Activated CD4-positive, alpha-beta memory T cell treated with anti-CD3 and anti-CD28 coated beads for 36 hours (primary cell): ENCODE measurements around the gene C1orf141. TPM values are rescaled to one million over a fixed set of nuclear protein-coding genes. Genes with fewer than 3 reads are reported as not detected.
A peak's percentile ranks its signal among the peaks of the same experiment; 100 is the strongest.
"Not testable (repeated sequence)": the region's sequence is repeated elsewhere in the genome, so short reads cannot be mapped to it uniquely, and the experiment has no call there.

Source experiments
- CTCF ChIA-PET: fragments of 350-600 bp; sonication (Branson Sonifier 250); formaldehyde crosslinking; loops from one replicate; lab custom pipeline; 2021; ENCODE audit warnings: antibody characterized with exemption, inconsistent platforms; lab: Charles Lee
- POLR2A ChIA-PET: fragments of 350-600 bp; sonication (Branson Sonifier 250); formaldehyde crosslinking; loops from one replicate; lab custom pipeline; 2021; ENCODE audit warnings: antibody characterized with exemption; lab: Charles Lee
- DNase-seq: peaks from one replicate; pipeline ENCODE4 v3.0.0-alpha.2; 2020
- H3K27ac Mint-ChIP-seq: one replicate; pipeline ENCODE4 v1.8.0; 2021; ENCODE audit warnings: mixed read lengths
- H3K27me3 Mint-ChIP-seq: one replicate; pipeline ENCODE4 v1.8.0; 2021; ENCODE audit warnings: mixed read lengths
- H3K36me3 Mint-ChIP-seq: one replicate; pipeline ENCODE4 v1.8.0; 2021; ENCODE audit warnings: mixed read lengths
- H3K4me1 Mint-ChIP-seq: one replicate; pipeline ENCODE4 v1.8.0; 2021; ENCODE audit warnings: low read depth, mixed read lengths
- H3K4me3 Mint-ChIP-seq: one replicate; pipeline ENCODE4 v1.8.0; 2021; ENCODE audit warnings: mild to moderate bottlenecking, mixed read lengths
- H3K9me3 Mint-ChIP-seq: one replicate; pipeline ENCODE4 v1.8.0; 2021; ENCODE audit warnings: mixed read lengths
- intact Hi-C: fragments of 100-400 bp; cut with micrococcal nuclease; formaldehyde crosslinking; loops from one replicate; pipeline ENCODE4 v1.15.1; 2023
- total RNA-seq, 2 experiments: library from RNA; stranded (reverse); gene quantifications; one replicate each; pipeline ENCODE4 v1.2.3, GENCODE V29; 2021

Gene C1orf141
- total RNA-seq, 2 experiments from 2014 or later, result 0.70 to 1.2 TPM

DNA sequence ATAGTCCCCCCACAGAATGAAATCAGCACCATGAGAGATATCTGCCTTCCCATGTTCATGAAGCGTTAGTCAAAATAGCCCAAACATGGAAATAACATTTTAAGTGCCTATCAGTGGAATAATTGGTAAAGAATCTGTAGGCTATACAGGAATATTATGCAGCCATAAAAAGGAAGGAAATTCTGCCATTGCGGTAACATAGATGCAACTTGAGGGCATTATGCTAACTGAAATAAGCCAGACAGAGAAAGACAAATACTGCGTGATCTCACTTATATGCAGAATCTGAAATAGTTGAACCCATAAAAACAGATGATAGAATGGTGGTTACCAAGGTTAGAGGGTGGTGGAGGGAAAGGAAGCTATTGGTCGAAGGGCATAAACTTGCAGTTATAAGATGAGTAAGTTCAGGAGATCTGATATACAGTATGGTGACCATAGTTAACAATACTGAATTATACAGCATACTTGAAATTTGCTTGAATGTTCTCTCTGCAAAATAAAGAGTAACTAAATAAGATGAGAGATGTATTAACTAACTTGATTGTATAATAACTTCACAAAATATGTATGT is 30.8 kb upstream of the C1orf141 start:
- ChIA-PET POLR2A (interaction anchor here (1.0 to 3.9 kb wide), 10 partner anchors 9 to 264 kb away, joined by 3 to 19 read pairs (median 5); partner anchors contain the start of gene SERBP1), CTCF (interaction anchor here (1.8 to 5.5 kb wide), 2 partner anchors 24 to 46 kb away, joined by 4 to 59 read pairs; no protein-coding TSS in a partner anchor)
- H3K36me3 Mint-ChIP-seq, result peaks cover 26% of the 10 kb centered on the region
- peak overlapping the region; percentile 91 for H3K27ac Mint-ChIP-seq
- H3K27me3 Mint-ChIP-seq, result peaks cover 8% of the 10 kb centered on the region
- H3K4me3 Mint-ChIP-seq, result peak overlapping the region; percentile 46
- peaks cover 56% of the 10 kb centered on the region for H3K4me1 Mint-ChIP-seq
- H3K9me3 Mint-ChIP-seq, result peaks cover 5% of the 10 kb centered on the region
- intact Hi-C loops, result loop anchor here (1.0 kb wide), 2 partner anchors 9 to 168 kb away; no protein-coding TSS in a partner anchor
- no peak for DNase-seq

DNA sequence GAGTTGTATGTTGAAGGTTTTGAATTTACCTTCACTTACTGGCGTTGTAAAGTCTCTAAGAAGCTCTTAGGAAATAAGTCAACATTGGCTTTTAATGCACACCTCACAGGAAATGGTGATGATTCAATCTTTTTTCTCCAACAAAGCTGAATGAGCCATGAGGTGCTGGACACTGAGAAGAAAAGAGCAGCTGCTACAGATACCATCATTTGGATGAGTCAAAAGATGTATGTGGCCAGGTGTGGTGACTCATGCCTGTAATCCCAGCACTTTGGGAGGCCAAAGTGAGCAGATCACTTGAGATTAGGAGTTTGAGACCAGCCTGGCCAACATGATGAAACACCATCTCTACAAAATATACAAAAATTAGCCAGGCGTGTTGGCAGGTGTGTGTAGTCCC is 28.2 kb upstream of the C1orf141 start:
- Mint-ChIP-seq H3K36me3 (peaks cover 8% of the 10 kb centered on the region), H3K27me3 (peaks cover 5% of the 10 kb centered on the region), H3K4me3 (peak overlapping the region; percentile 30), H3K27ac (peak overlapping the region; percentile 73), H3K9me3 (peaks cover 5% of the 10 kb centered on the region), H3K4me1 (peaks cover 56% of the 10 kb centered on the region)
- intact Hi-C loops, result loop anchor here (1.0 kb wide), 2 partner anchors 9 to 28 kb away; no protein-coding TSS in a partner anchor
- ChIA-PET CTCF (interaction anchor here (1.3 to 3.8 kb wide), 4 partner anchors 7 to 50 kb away, joined by 3 to 38 read pairs (median 5); no protein-coding TSS in a partner anchor), POLR2A (interaction anchor here (0.6 to 2.5 kb wide), 9 partner anchors 9 to 1273 kb away, joined by 3 to 22 read pairs (median 6); no protein-coding TSS in a partner anchor)
- peak; percentile 78 for DNase-seq

DNA sequence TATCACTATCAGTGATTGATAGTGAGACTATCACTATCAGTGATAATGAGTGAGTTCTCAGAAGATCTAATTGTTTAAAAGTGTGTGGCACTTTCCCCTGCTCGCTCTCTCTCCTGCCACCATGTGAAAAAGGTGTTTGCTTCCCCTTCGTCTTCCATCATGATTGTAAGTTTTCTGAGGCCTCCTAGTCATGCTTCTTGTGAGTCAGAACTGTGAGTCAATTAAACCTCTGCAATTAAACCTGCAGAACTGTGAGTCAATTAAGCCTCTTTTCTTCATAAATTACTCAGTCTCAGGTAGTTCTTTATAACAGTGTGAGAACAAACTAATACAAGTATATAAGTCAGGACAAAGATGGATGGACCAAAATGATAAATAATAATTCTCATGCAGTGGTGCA is 24.5 kb upstream of the C1orf141 start:
- DNase-seq, result peak; percentile 67

DNA sequence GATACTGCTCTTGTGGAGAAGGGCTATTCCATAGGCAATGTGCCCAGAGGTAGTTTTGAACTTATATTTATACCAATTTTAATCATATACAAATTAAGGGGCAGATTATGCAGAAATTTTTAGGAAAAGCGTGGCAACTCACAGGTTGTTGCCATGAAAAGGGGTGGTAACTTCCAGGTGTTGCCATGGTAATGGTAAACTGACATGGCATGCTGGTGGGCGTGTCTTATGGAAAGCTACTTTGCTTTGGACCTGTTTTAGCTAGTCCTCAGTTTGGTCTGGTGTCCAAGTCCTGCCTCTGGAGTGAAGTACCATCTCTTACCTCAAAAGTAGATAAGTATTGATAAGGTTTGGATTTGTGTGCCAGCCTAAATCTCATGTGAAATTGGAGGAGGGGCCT is 23.6 kb upstream of the C1orf141 start:
- peaks cover 35% of the 10 kb centered on the region for H3K4me1 Mint-ChIP-seq
- POLR2A ChIA-PET, result interaction anchor here (0.6 to 0.9 kb wide), 2 partner anchors 10 to 12 kb away, joined by 3 read pairs; no protein-coding TSS in a partner anchor
- H3K27ac Mint-ChIP-seq, result peak overlapping the region; percentile 52
- H3K4me3 Mint-ChIP-seq, result no peak overlapping the region
- intact Hi-C loops, result loop anchor here (10.0 kb wide), 1 partner anchor 724 kb away; no protein-coding TSS in a partner anchor
- no peaks in the 10 kb centered on the region for H3K36me3 Mint-ChIP-seq
- CTCF ChIA-PET, result interaction anchor here (1.0 kb wide), 1 partner anchor 274 kb away, joined by 3 read pairs; no protein-coding TSS in a partner anchor
- no peak for DNase-seq
- no peaks in the 10 kb centered on the region for H3K9me3 Mint-ChIP-seq
- H3K27me3 Mint-ChIP-seq, result peaks cover 7% of the 10 kb centered on the region

More for the DNA sequence above, 24.5 kb upstream of the C1orf141 start:
- intact Hi-C loops, result loop anchor here (1.0 to 10.0 kb wide), 5 partner anchors 13 to 724 kb away; no protein-coding TSS in a partner anchor
- H3K4me3 Mint-ChIP-seq, result no peak overlapping the region
- peaks cover 2% of the 10 kb centered on the region for H3K27me3 Mint-ChIP-seq
- no peaks in the 10 kb centered on the region for H3K9me3 Mint-ChIP-seq
- H3K27ac Mint-ChIP-seq, result peak overlapping the region; percentile 73
- peaks cover 39% of the 10 kb centered on the region for H3K4me1 Mint-ChIP-seq
- ChIA-PET POLR2A (no interaction called here), CTCF (no interaction called here)
- H3K36me3 Mint-ChIP-seq, result no peaks in the 10 kb centered on the region

DNA sequence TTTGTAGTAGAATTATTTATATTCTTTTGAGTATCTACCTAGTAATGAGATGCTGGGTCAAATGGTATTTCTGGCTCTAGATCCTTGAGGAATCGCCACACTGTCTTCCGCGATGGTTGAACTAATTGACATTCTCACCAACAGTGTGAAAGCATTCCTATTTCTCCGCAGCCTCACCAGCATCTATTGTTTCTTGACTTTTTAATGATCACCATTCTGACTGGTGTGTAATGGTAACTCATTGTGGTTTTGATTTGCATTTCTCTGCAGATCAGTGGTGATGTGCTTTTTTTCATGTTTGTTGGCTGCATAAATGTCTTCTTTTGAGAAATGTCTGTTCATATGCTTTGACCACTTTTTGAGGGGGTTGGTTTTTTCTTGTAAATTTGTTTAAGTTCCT is 16.2 kb upstream of the C1orf141 start:
- Mint-ChIP-seq H3K4me3 (no peak overlapping the region), H3K27me3 (peaks cover 10% of the 10 kb centered on the region), H3K9me3 (no peaks in the 10 kb centered on the region), H3K4me1 (peaks cover 23% of the 10 kb centered on the region), H3K27ac (no peak overlapping the region), H3K36me3 (no peaks in the 10 kb centered on the region)
- CTCF ChIA-PET, result interaction anchor here (3.0 to 7.7 kb wide), 3 partner anchors 15 to 384 kb away, joined by 14 to 173 read pairs (median 40); no protein-coding TSS in a partner anchor
- POLR2A ChIA-PET, result no interaction called here
- intact Hi-C loops, result loop anchor here (10.0 kb wide), 1 partner anchor 716 kb away; no protein-coding TSS in a partner anchor
- DNase-seq, result no peak

DNA sequence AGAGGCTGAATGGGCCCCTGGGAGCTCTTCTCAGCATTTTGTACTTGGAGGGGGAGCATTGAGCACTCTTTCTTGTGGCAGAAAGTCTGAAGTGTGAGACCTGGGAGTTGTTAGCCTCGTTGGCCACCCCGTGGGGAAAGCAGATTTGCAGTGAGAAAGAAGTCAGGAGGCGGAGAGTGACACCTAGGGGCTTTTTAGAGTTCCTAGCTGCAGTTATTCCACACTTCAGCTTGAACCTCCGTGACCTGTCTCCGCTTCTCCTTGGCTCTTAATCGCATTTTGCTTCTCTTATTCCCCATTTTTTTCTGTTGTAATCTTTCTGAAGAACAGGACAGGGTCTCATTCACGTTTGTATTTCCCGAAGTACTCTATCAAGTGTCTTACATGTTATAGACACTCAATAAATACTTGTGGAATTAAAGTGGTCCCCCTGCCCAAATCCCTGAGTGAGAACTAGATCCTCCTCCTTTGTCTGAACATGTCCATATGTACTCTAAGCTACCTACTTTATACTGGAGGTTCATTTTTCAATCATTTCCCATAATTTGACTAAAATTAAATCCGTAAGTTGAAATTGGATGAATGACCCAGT is 14.5 kb upstream of the C1orf141 start:
- no peak overlapping the region for H3K27ac Mint-ChIP-seq
- intact Hi-C loops, result loop anchor here (1.0 to 5.0 kb wide), 4 partner anchors 96 to 384 kb away; no protein-coding TSS in a partner anchor
- peak; percentile 77 for DNase-seq
- POLR2A ChIA-PET, result interaction anchor here (0.6 to 1.7 kb wide), 4 partner anchors 9 to 153 kb away, joined by 3 to 6 read pairs (median 4); no protein-coding TSS in a partner anchor
- no peaks in the 10 kb centered on the region for H3K9me3 Mint-ChIP-seq
- peaks cover 28% of the 10 kb centered on the region for H3K4me1 Mint-ChIP-seq
- H3K4me3 Mint-ChIP-seq, result no peak overlapping the region
- CTCF ChIA-PET, result interaction anchor here (0.7 to 7.7 kb wide), 42 partner anchors 8 to 424 kb away, joined by 3 to 173 read pairs (median 4); partner anchors contain the start of genes DNAI4, MIER1 and SLC35D1
- H3K36me3 Mint-ChIP-seq, result no peaks in the 10 kb centered on the region
- peaks cover 10% of the 10 kb centered on the region for H3K27me3 Mint-ChIP-seq

DNA sequence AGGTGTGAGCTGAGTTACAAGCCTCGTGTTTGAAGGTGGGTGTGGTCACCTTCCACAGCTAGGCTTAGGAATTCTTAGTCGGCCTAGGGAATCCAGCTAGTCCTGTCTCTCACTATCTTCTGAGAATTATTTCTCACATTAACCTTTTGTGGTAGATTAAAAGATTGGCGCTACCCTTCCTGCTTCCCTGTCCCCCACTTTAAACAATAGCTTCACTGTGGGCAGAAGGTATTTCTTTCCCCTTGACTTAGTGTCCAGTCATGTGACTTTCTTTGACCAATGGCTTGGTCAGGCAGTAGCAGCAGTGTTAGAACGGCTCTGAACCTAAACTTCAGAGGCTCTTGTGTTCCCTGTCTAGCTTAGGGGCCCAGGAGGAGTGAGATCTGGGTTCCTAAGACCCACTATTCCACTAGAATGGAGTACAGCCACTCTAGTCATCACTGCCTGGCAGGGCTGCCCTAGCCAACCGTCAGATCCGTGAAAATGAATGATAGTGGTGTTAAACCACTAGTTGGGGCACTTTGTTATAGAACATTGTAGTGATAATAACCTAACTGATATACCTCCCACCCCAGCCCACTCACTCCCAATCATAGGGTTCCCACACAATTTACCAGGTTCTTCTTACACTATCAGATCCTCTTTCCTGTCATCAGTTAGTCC is 13.9 kb upstream of the C1orf141 start:
- Mint-ChIP-seq H3K4me3 (no peak overlapping the region), H3K4me1 (peaks cover 30% of the 10 kb centered on the region), H3K27me3 (peaks cover 6% of the 10 kb centered on the region), H3K27ac (no peak overlapping the region), H3K36me3 (no peaks in the 10 kb centered on the region), H3K9me3 (no peaks in the 10 kb centered on the region)
- intact Hi-C loops, result loop anchor here (1.0 to 5.0 kb wide), 4 partner anchors 96 to 383 kb away; no protein-coding TSS in a partner anchor
- no peak for DNase-seq
- ChIA-PET CTCF (interaction anchor here (0.6 to 7.7 kb wide), 38 partner anchors 9 to 423 kb away, joined by 3 to 173 read pairs (median 5); partner anchors contain the start of genes DNAI4, MIER1 and SLC35D1), POLR2A (interaction anchor here (0.6 to 1.7 kb wide), 4 partner anchors 10 to 153 kb away, joined by 3 to 6 read pairs (median 4); no protein-coding TSS in a partner anchor)

DNA sequence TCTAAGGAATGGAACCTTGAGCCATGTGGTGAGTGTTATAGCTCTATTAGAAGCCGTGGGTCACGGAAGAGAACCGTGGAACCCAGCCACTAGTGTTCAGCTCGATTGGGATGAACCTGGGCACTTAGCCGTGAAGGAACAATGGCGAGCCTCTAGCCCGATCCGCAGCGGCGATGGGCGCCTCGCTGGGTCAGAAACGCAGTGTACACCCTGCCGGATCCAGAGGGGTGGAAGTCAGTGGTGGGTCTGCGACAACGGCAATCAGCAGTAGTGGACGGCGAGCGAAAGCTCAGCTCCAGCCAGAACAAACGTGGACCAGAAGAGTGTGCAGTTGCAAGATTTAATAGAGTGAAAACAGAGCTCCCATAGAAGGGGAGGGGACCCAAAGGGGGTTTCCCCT is 13.2 kb upstream of the C1orf141 start:
- H3K9me3 Mint-ChIP-seq, H3K27me3 Mint-ChIP-seq, DNase-seq, H3K27ac Mint-ChIP-seq, H3K4me3 Mint-ChIP-seq, H3K36me3 Mint-ChIP-seq: not testable (repeated sequence)
- intact Hi-C loops, result loop anchor here (2.0 to 5.0 kb wide), 2 partner anchors 95 to 354 kb away; no protein-coding TSS in a partner anchor
- CTCF ChIA-PET, result interaction anchor here (0.6 to 7.7 kb wide), 15 partner anchors 9 to 385 kb away, joined by 3 to 173 read pairs (median 7); no protein-coding TSS in a partner anchor
- POLR2A ChIA-PET, result interaction anchor here (1.3 to 1.7 kb wide), 2 partner anchors 11 to 152 kb away, joined by 3 to 4 read pairs; no protein-coding TSS in a partner anchor
- peaks cover 37% of the 10 kb centered on the region for H3K4me1 Mint-ChIP-seq

DNA sequence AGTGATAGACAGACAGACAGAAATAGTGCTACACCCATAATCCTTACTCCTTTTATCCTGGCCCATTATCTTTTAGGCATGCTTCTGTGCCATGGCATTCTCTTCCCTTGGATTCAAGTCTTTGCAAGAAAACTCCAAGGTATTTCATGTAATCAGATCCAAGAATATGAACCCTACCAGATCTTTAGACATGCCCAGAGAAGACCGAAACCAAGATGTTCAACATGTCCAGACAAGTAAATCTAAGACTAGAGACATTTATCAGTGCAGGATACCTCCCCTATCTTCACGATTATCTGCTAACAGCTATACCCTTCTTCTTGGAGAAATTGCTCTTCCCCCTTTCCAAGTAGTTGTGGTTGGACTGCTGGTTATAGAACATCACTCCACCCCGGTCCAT is 11.8 kb upstream of the C1orf141 start:
- Mint-ChIP-seq H3K27ac (no peak overlapping the region), H3K36me3 (no peaks in the 10 kb centered on the region), H3K27me3 (peaks cover 4% of the 10 kb centered on the region), H3K9me3 (no peaks in the 10 kb centered on the region), H3K4me1 (peaks cover 38% of the 10 kb centered on the region), H3K4me3 (no peak overlapping the region)
- no peak for DNase-seq
- intact Hi-C loops, result loop anchor here (5.0 kb wide), 1 partner anchor 356 kb away; no protein-coding TSS in a partner anchor
- ChIA-PET CTCF (interaction anchor here (1.1 to 7.7 kb wide), 3 partner anchors 18 to 151 kb away, joined by 3 to 173 read pairs (median 6); no protein-coding TSS in a partner anchor), POLR2A (no interaction called here)

DNA sequence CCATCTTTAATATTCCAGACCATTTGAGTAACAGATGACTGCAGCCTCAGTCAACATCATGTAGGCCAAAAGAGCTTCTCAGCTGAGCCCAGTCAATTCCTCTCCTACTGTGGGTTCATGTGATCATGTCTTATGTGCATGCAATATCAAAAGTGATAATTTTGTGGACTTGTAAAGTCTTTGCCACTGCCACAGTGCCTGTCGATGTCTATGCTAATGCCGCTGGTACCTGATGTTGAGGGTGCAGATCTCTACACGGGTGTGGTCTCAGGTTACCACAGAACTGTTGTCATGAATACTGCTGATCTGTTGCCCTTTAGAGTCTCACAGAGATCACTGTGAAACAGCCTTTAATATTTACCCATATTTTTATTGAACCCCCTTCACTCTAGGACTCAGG is 11.3 kb upstream of the C1orf141 start:
- intact Hi-C loops, result loop anchor here (5.0 kb wide), 1 partner anchor 356 kb away; no protein-coding TSS in a partner anchor
- ChIA-PET CTCF (interaction anchor here (0.6 to 7.7 kb wide), 6 partner anchors 11 to 291 kb away, joined by 3 to 173 read pairs (median 4); no protein-coding TSS in a partner anchor), POLR2A (no interaction called here)
- Mint-ChIP-seq H3K4me1 (peaks cover 35% of the 10 kb centered on the region), H3K27me3 (peaks cover 4% of the 10 kb centered on the region), H3K9me3 (no peaks in the 10 kb centered on the region), H3K36me3 (no peaks in the 10 kb centered on the region), H3K4me3 (no peak overlapping the region), H3K27ac (no peak overlapping the region)
- no peak for DNase-seq
